ENCODE measurements around the gene PRKAR1A.

- TF ChIP-seq TSHZ2 (CRISPR knock-in tag; IDR thresholded peaks at IDR 0.05) (no peak), PATZ1 (CRISPR knock-in tag; IDR thresholded peaks at IDR 0.05; ENCODE audit: borderline replicate concordance) (no peak), ZFP3 (CRISPR knock-in tag; IDR thresholded peaks at IDR 0.05) (no peak), BACH2 (CRISPR knock-in tag; IDR thresholded peaks at IDR 0.05; ENCODE audit: borderline replicate concordance) (no peak), GLIS3 (CRISPR knock-in tag; IDR thresholded peaks at IDR 0.05) (no peak), TOX (CRISPR knock-in tag; IDR thresholded peaks at IDR 0.05; ENCODE audit: borderline replicate concordance) (no peak), ZNF70 (CRISPR knock-in tag; IDR thresholded peaks at IDR 0.05) (no peak), ZNF565 (CRISPR knock-in tag; conservative IDR thresholded peaks at IDR 0.05; ENCODE audit: low read depth) (no peak), POU6F1 (CRISPR knock-in tag; IDR thresholded peaks at IDR 0.05; ENCODE audit: borderline replicate concordance, low read depth) (no peak), ISL1 (CRISPR knock-in tag; IDR thresholded peaks at IDR 0.05) (no peak), RARB (CRISPR knock-in tag; IDR thresholded peaks at IDR 0.05) (no peak), TCF4 (CRISPR knock-in tag; IDR thresholded peaks at IDR 0.05; ENCODE audit: borderline replicate concordance) (no peak), OSR1 (CRISPR knock-in tag; IDR thresholded peaks at IDR 0.05) (no peak)
Observed at GRCh38 chr17:68564415-68565111, 52.3 kb downstream of the PRKAR1A start.

Data from SK-N-SH treated with all-trans-retinoic acid at 6 μM for 48 hours (cell line).